ENCODE measurements around the gene SRC. TPM values are rescaled to one million over a fixed set of nuclear protein-coding genes. Genes with fewer than 3 reads are reported as not detected.
A peak's percentile ranks its signal among the peaks of the same experiment; 100 is the strongest.

Gene SRC
- total RNA-seq, 4 donors from 2014 or later, result 1.0 to 2.3 (median 1.8) TPM

- Histone ChIP-seq H3K27me3 (peaks cover 3 to 13% (median 10%) of the 10 kb centered on the region in 3 donors), H3K4me1 (no peaks in the 10 kb centered on the region), H3K27ac (no peak overlapping the region), H3K4me3 (no peak overlapping the region), H3K36me3 (no peaks in the 10 kb centered on the region), H3K9me3 (no peaks in the 10 kb centered on the region)
- intact Hi-C loops (cut with DNase I; ENCODE audit: low total_unique reads), result no loop called here
- TF ChIP-seq, protein P1, sequence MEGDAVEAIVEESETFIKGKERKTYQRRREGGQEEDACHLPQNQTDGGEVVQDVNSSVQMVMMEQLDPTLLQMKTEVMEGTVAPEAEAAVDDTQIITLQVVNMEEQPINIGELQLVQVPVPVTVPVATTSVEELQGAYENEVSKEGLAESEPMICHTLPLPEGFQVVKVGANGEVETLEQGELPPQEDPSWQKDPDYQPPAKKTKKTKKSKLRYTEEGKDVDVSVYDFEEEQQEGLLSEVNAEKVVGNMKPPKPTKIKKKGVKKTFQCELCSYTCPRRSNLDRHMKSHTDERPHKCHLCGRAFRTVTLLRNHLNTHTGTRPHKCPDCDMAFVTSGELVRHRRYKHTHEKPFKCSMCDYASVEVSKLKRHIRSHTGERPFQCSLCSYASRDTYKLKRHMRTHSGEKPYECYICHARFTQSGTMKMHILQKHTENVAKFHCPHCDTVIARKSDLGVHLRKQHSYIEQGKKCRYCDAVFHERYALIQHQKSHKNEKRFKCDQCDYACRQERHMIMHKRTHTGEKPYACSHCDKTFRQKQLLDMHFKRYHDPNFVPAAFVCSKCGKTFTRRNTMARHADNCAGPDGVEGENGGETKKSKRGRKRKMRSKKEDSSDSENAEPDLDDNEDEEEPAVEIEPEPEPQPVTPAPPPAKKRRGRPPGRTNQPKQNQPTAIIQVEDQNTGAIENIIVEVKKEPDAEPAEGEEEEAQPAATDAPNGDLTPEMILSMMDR (IDR thresholded peaks at IDR 0.05 in 4 of 5, conservative IDR thresholded peaks at IDR 0.05 in 1 of 5), result no peak
- no peak for TF ChIP-seq POLR2A (IDR thresholded peaks at IDR 0.05)
- in situ Hi-C loops (cut with MboI; ENCODE audit: low sequenced_read_pairs in 4 of 4), result no loop called here
- no peak for DNase-seq
- ATAC-seq, result no peak
These were observed 2.5 kb upstream of the SRC start for GRCh38 chr20:37343212-37343993.

DNA sequence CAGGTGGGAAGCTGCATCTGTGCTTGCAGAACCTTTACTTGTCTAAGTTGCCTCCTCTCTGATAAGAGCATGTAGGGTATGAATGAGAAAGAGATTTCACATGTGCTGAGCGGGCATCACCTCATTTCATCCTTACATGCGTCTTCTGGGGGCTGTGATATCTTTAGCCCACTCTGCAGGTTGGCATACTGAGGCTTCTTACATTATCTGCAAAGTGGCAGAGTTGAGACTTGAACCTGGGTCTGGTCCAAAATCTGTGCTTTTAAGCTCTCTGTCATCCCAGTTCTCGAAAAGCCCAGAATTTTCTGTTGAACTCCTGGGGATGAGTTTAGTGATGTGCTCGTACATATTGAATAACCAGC lies 2.0 kb upstream of the SRC start:
- H3K27me3 ChIP-seq, result peaks cover 3 to 13% (median 10%) of the 10 kb centered on the region in 3 donors
- H3K36me3 ChIP-seq, result no peaks in the 10 kb centered on the region
- in situ Hi-C loops (cut with MboI; ENCODE audit: low sequenced_read_pairs in 4 of 4) (no loop called here), intact Hi-C loops (cut with DNase I; ENCODE audit: low total_unique reads) (no loop called here)
- H3K4me3 ChIP-seq, result no peak overlapping the region
- no peak overlapping the region for H3K27ac ChIP-seq
- ATAC-seq (no peak), DNase-seq (no peak)
- TF ChIP-seq, protein P1 (IDR thresholded peaks at IDR 0.05 in 4 of 5, conservative IDR thresholded peaks at IDR 0.05 in 1 of 5), result no peak
- no peak for TF ChIP-seq POLR2A (IDR thresholded peaks at IDR 0.05)
- no peaks in the 10 kb centered on the region for H3K9me3 ChIP-seq
- H3K4me1 ChIP-seq, result no peaks in the 10 kb centered on the region

- no peak for TF ChIP-seq POLR2A (IDR thresholded peaks at IDR 0.05)
- TF ChIP-seq, protein P1 (IDR thresholded peaks at IDR 0.05 in 4 of 5, conservative IDR thresholded peaks at IDR 0.05 in 1 of 5), result no peak
- ATAC-seq, result no peak
- intact Hi-C loops (cut with DNase I; ENCODE audit: low total_unique reads) (no loop called here), in situ Hi-C loops (cut with MboI; ENCODE audit: low sequenced_read_pairs in 4 of 4) (no loop called here)
- Histone ChIP-seq H3K9me3 (no peaks in the 10 kb centered on the region), H3K27ac (no peak overlapping the region), H3K27me3 (peaks cover 3 to 13% (median 10%) of the 10 kb centered on the region in 3 donors), H3K4me3 (no peak overlapping the region), H3K4me1 (no peaks in the 10 kb centered on the region), H3K36me3 (no peaks in the 10 kb centered on the region)
- DNase-seq, result no peak
These were observed 1.2 kb upstream of the SRC start for GRCh38 chr20:37344506-37345338.

DNA sequence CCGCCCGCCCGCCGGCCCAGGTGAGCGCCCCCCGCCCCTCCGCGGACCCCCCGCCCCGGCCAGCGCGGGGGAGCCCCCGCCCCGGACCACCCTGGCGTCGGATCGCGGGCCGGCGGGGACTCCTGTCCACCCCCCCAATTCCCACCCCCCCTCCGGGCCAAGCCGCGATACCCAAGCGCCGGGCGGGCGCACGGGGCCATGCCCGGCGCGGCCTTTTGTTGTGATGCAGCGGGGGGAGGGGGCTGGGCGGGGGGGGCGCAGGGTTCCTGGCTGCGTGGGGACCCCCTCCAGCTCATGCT lies 245 bp downstream of the SRC start:
- DNase-seq, result no peak
- H3K27ac ChIP-seq, result peak overlapping the region; percentile 25 to 69 (median 56)
- intact Hi-C loops (cut with DNase I; ENCODE audit: low total_unique reads) (no loop called here), in situ Hi-C loops (cut with MboI; ENCODE audit: low sequenced_read_pairs in 4 of 4) (no loop called here)
- no peaks in the 10 kb centered on the region for H3K4me1 ChIP-seq
- H3K9me3 ChIP-seq, result no peaks in the 10 kb centered on the region
- no peaks in the 10 kb centered on the region for H3K36me3 ChIP-seq
- peak overlapping the region; percentile 42 to 65 (median 56) for H3K4me3 ChIP-seq
- H3K27me3 ChIP-seq, result peaks cover 3 to 13% (median 10%) of the 10 kb centered on the region in 3 donors
- no peak for ATAC-seq
- TF ChIP-seq, protein P1 (IDR thresholded peaks at IDR 0.05 in 4 of 5, conservative IDR thresholded peaks at IDR 0.05 in 1 of 5), result no peak
- TF ChIP-seq POLR2A (IDR thresholded peaks at IDR 0.05), result no peak

Measured in gastrocnemius medialis (tissue), 4 donors.